Endometrium (tissue), 2 donors: ENCODE results near the gene TEX29.

Experiments used
- FAIRE-seq: peaks from 2 replicates; lab custom pipeline; 2012; peaks lifted over from hg19 to GRCh38; lab: Jason Lieb, UNC
- donor health status: control.
- donor health status: control.

The TEX29 gene

DNA sequence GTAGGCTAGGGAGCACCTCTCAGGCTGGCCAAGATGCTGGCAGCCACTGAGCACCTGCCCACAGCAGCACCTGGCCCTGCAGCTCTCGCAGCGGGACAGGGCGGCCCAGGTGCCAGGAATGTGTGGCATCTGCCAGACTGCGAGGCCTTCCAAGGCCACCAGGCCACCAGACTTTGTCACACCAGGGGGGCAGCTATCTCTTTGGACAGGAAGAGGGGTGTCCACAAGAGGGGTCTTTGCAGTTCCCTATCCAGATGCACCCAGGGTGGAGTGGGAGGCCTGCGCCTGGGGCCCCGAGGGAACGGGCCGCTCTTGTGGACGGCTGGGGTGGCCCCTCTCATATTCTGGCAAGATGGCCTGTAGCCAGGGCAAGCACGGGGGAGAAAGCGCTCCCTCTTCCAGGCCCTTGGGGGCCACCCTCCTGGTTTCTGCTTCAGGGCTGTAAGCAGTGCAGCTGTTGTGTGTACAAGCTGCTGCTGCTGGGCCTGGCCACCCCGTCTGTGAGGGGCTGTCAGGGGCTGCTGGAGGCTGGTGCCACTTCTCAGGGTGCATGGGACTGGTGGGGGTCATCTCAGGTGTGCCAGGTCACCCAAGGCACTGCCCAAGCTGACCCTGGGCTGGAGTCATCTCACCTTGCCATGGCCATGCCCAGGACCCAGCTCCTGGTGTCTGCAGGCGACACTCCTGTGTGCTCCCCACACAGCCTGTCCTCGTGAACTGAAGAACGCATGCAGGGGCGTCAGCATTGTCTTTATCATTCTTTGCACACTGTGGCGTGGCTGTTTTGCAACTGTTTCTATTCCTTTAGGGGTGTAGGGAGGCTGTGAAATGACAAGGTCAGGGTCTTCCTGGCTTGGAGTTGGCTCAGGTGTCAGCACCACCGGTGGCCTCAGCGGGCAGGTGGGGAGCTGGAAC lies 1.8 kb downstream of the TEX29 start:
- no peak for FAIRE-seq

DNA sequence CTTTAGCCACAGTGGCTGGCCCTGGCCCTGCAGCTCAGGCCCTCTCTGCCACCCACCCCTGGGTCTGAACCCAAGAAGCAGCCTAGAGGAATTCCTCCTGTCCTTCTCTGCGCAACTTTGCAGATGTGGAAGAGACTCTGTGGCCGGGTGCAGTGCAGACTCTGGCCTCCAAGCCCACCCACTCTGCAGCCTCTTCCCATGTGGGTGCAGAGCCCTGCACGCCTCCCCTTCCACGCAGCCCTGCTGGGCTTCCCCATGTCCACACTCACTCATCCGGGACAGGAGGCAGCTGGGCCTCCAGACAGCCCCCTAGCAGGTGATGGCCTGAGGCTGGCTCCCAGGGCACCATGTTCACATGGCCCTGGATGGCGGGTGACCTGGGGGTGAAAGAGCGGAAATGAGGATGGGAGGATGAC lies 2.5 kb downstream of the TEX29 start:
- no peak for FAIRE-seq

DNA sequence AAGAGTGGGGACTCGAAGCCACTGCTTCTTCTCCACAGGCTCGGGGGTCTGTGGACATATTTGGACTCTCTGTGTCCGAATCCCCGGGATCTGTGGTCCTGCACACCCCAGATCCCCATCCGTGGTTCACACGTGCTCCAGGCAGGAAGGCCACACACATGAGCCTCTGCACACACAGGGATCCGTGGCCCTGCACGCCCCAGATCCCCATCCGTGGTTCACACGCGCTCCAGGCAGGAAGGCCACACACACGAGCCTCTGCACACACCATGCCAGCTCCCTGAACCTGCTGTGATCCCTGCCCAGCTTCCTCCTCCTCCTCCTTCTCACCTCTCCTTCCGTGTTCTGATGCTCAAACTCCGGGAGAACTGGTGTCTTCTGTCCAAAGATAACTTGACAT lies 3.1 kb downstream of the TEX29 start:
- FAIRE-seq = no peak

DNA sequence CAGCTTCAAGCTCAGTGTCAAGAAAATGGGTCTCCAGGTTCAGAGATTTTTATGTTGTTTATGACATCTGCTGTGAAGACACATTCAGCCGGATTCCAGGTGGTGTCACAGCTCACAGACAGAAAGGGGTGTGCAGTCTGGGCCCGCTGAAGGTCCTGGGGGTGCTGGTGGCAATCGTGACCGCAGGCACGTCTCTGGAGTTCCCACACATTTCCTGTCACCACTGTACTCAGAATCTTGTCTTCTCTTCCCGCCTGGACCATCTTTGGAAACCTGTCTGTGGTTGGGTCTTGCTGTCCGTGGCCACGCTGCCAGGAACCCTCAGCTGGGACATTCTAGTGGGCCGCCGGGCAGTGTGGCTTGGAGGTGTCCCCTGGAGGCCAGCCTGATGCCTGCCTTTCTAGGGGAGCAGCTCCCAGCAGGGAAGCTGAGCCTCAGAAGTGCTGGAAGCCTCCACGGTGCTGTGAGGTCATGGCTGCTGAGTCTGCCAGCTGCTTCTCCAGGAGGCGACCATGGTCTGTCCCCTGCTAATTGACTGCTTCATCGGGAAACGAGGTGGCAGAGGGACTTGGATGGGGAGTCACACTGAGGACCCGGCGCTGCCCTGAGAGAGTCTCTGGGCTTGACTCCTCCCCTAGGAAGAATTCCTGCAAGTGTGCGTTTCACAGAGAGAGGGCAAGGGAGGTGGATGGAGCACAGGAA lies 3.7 kb downstream of the TEX29 start:
- no peak for FAIRE-seq

DNA sequence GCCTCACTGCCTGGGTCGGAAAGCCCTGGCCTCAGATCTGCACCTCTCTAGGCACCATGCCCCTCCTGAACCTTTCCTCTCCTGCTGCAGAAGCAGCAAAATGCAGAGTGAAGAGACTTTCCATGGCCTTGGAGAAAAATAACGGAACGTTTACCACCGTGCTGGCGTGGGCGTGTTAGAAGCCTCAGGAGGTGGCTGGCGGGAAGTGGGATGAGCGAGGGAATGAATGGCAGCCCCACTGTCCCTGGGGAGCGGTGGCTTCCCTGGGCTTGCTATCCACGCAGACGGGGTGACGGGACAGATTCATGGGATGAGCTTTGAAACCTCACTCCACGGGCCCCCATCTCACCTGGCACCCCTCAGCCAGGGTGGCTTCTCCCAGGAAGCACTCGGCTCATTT lies 4.3 kb downstream of the TEX29 start:
- no peak for FAIRE-seq

DNA sequence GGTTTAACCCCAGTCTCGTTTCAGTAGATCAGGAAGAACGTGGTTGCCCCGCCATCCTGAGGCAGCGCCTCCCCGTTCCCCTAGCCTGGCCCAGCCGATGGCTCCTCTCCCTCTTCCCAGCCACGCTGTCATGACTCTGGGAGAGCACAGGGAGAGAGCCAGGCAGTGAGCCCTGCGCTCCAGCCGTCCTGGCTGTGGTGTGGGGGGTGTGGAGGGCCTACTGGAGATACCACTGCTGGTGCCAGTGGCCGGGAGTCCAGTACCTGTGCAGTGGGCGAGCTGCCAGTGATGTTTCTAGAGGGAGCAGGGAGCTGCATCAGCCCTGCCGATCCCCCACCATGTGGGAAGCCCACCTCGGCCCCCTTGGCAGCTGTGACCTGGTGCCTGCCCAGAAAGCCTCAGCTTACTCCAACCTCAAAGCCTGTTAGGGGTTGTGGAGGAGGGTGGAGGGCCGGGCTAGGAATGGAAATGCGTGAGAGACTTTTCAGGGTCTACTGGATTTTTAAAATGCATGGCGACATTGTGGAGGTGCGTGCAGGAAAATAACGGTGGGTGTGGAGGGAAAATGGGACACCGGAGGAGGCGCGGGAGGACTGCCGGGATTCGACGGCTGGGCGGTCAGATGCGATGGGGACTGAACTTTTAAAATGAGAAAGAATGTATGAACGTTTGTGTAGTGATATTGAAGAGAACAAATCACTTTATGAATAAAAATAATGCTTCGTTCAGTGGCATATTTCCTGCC lies 4.9 kb downstream of the TEX29 start:
- no peak for FAIRE-seq

DNA sequence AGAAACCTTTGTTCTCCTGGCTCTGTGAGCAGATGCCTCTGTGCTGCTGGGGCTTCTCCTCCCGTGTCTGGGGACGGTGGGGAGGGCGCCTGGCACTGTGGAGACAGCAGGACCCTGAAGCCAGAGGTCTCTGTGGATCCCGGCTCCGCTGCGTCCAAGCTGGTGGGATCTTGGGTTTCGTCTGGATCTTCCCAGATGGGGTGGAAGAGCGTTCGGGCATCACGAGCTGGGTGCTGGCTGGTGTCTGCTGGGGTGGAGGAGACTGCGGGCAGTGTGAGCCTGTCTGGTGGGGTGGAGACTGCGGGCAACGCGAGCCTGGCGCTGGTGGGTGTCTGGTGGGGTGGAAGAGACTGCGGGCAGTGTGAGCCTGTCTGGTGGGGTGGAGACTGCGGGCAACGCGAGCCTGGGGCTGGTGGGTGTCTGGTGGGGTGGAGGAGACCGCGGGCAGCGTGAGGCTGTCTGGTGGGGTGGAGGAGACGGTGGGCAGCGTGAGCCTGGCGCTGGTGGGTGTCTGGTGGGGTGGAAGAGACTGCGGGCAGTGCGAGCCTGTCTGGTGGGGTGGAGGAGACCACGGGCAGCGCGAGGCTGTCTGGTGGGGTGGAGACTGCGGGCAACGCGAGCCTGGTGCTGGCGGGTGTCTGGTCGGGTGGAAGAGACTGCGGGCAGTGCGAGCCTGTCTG lies 5.6 kb downstream of the TEX29 start:
- no peak for FAIRE-seq

DNA sequence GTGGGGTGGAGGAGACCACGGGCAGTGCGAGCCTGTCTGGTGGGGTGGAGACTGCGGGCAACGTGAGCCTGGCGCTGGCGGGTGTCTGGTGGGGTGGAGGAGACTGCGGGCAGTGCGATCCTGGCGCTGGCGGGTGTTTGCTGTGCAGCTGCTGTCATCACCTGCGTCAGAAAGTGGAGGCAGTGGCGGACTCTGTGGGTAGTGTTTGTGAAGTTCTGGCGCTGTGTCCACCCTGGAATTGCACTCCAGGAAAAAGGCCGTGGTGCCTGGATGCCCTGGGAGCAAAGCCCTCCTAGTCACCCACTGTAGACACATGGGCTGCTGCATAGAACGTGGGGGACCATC lies 6.2 kb downstream of the TEX29 start:
- FAIRE-seq = no peak

DNA sequence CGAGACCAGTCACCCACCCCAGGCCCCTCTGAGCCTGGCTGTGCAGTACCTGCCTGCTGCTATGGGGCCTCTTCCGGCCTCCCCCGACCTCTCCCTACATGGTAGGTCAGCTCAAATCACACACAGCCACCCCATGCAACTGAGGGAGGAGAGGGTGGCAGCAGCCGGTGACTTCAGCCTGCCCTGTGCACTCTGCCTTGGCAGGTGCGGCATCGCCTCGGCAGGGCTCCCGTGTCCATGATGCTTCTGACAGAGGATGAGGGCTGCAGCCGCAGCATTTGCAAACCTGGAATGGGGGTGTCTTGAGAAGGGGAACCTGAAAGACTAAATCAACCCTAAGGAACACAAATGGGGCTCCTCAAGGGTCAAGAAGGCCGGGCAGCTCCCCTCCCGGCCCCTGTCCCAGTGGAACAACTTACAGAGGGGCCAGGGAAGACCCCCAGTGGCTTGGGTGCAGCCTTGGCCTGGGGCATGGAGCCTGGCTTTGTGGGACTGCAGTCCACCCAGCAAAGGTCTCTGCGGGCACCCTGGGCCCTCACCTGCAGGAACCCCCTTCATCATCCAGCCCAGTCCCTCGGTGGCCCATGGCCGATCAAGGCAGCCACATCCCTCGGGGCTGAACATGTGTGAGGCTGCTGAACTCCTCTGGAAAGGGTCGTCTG lies 6.7 kb downstream of the TEX29 start:
- no peak for FAIRE-seq

DNA sequence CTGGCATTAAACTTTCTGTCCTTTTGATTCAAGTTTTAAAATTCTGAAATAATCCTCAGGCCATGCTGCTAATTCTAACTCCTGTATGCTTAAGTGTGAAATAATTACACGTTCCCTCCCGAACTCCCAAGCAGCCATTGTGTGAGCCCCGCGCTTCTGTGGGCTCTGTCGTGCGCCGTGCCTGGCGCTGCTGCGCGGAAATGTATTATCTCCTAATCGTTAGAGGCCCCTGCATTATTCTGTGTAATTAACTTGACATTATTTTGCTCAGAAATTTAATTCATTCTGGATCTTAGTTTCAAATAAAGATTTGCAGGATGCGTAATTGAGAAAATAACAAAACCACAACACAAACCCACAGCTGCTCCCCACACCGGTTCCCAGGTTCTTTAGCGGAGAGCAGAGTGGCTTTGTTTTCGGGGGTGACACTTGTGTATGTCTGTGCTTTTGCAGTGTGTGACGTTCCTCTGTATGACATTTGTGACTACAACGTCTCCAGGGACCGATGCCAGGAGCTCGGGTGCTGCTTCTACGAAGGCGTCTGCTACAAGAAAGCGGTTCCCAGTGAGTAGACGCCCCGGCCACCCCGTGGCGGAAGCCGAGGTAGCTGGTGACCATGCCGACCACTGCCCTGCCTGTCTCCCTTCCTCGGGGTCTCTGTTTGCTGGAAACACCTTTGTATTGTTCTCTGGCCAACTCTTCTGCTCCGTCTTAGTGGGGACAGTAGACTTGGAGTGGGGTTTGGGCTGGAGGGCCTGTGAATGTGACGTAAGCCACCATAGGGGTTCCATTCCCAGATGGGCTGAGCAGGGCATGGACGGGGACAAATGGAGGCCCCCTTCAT lies 7.5 kb downstream of the TEX29 start:
- no peak for FAIRE-seq

DNA sequence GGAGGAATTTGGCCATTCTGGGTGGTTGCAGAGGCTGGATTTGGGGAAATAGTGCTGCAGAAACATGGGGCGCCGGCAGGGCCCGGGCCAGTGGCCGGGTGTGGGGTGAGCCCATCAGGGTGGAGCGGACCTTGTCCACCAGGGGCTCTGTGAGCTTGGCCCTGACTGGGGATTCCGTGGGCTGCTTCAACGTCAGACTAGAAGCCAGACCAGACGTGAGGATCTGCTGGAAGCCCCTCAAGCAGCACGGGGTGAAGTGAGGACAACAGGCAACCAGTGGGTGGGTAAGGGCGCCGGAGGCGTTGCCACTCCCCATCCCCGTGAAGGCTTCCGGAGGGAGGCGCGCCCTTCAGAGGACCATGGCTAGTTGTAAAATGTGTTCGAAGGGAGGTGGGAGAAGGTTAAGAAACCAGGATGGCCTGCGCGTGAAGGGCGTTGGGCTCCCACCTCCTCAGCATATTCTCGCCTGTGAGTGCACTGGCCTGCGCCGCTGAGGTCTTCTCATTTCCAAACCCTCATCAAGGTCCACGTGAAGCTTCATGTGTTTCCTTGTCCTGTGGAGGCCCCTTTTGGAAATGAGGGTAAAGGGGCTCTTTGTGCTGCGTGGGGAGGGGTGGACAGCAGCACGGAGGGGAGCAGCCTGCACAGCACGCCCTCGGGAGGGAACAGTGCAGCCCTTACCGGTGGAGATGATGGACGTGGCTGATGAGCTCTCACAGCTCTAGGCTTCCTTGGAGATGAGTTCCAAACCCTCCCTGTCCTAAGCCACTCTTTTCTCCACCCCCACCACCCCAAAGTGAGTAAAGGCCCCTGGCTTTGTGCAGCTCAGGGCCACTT lies 8.3 kb downstream of the TEX29 start:
- FAIRE-seq = no peak

DNA sequence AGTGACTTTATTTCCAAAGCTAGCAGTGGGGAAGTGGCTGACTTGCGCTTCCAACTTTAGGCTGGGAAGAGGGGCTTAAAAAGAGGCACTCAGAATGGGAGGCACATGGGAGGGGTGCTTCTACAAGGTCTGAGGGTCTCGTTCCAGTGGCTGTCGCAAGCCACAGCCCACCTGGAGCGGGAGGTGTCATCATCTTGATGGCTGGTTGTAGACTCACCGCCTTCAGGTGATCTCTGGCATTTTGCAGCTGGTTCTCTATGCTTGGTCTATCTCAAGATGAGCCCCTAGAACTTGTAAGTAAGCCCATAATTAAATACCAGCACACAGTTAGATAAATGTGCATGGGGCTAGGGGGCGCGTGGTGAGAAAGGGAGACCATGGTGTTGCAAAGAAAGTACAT lies 9.2 kb downstream of the TEX29 start:
- no peak for FAIRE-seq

DNA sequence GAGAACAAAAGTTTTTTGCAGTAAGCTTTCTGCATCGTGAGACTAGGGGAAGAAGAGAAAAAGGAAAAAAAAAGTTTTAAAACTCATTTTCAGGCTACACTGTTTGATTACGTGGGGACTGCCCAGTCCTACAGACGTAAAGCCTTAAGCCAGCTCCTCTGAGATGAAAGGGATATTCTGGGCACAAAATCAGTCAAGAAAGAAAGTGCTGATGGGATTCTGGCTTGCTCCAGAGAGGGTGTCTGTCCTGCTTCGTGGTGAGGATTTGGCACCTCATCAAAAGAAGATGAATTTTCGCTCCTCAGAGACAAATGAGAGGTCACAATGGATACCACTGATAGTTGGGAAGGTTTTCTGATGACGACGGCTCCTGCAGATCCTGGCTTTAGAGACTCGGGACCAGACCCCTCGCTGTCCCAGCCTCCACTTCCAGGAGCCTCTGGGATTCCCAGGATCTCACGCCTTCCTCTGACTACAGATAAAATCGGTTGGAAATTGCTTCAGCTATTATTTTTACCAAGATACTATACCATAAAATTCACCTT lies 9.7 kb downstream of the TEX29 start:
- no peak for FAIRE-seq

DNA sequence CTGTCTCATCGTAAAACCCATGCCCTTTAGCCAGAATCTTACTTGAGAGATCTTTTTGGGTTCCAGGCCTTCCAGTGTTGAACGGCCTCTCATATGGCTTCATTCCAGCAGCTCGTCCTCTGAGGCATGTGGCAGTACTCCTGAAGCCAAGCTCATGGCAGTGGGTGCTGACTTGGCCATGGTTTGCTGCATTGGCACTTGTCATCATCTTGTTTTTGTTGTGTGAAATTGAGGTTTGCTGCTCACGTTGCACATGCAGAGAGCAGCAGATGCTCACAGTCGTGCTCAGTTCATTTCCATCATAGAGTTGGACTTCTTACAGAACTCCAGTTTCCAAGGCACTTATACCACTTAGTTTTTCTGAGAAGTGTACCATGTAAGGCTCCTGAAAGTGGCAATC lies 14.9 kb downstream of the TEX29 start:
- FAIRE-seq = no peak

DNA sequence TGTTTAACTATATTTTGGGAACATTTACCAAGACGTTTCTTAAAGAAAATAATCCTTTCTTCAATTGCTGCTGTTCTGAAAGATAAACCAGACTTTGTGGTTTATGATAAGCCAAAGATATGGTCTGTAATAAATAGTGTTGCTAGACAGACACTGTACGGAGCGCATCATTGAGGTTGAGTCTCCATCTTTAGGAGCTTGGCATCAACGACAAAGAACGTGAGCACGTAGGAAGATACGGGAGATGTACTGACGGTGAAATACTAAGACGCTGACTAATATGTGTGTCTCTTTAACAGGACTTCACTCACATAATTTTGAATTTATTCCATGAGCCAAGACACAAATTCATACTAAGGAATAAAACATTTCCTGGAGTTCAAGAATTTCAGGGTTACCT lies 16.2 kb downstream of the TEX29 start:
- no peak for FAIRE-seq

DNA sequence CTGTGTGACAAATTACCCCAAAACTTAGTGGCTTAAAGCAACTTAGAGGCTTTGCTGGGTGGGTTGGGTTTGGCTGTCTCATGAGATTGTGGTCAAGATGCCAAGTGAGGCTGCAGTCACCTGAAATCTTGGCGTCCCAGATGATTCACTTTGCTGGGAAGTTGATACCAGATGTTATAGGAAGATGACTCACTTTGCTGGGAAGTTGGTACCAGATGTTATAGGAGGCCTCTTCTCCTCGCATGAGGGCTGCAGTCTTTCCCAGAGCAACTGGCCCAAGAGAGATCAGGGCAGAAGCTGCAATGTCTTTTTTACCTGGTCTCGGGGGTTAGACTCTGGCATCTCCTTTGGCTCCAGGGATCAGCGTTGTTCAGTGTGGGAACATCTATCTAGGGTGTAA lies 16.8 kb downstream of the TEX29 start:
- FAIRE-seq = no peak

DNA sequence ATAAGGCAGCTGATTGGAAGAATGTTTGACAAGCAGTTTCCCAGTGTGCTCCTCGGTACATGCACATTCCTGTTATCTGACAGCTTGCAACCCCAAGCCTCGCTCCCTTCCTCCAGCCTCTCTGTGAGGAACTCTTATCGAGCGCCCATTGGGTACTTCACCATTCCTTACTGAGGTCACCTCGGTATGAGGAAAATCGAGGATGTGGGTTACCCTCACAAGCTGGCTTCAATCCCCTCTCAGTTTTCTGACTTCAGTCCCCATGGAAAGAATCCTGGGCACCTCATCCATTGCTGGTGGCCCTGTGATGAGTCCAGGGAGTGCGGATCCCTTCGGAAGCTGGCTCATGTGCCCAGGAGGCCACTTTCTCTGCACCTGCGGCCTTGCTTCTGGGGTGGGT lies 17.3 kb downstream of the TEX29 start:
- FAIRE-seq = no peak

DNA sequence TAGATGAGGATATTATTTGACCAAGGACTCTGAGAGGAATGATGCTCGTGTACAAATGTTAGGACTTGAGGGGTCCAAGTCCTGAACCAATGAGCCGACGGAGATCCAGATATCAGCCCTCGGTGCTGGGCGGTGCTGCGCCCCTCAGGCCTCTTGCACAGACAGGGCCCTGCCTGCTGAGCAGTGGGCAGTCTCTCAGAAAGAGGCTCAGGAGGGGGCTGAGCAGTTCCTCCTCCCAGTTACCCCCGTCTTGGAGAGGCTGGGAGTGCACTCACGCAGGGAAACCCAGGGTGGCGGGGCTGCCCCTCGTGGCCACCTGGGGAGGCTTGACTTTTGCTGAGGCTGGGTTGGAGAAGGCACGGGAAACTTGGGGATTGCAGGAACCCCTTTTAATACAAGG lies 18.4 kb downstream of the TEX29 start:
- no peak for FAIRE-seq

DNA sequence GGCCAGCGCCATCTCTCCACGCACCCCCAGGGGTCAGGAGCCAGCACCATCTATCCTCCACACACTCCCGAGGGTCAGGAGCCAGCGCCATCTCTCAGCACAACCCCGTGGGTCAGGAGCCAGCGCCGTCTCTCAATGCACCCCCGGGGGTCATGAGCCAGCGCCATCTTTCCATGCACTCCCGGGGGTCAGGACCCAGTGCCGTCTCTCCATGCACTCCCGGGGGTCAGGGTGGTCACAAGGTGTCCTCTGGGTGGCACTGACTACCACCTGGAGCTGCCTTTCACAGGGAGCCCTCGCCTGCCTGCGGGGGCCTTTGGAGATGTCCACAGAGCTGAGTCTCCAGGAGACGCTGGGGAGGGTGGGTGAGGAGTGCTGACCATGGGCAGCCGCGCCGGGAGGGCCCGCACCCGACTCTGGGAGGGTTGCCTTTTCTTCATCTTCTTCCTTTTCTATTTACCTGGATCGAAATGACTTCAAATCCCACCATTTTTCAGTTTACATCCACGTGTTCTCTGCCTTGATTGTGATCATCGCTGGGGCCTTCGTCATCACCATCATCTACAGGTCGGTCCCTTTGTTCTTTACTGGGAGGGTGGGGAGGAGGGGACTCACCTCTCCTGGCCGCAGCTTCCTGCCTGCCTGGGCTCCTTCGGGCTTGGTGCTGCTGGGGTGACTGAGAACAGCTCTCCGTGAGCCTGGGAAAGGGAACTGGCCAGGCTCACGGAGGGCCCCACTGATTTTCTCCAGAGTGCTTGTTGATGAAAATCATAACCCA lies 19.1 kb downstream of the TEX29 start:
- no peak for FAIRE-seq
